ENCODE results near the gene HS3ST5. TPM values are rescaled to one million over a fixed set of nuclear protein-coding genes. Genes with fewer than 3 reads are reported as not detected.

The HS3ST5 gene
- polyA plus RNA-seq, 3 donors: not detected

DNA sequence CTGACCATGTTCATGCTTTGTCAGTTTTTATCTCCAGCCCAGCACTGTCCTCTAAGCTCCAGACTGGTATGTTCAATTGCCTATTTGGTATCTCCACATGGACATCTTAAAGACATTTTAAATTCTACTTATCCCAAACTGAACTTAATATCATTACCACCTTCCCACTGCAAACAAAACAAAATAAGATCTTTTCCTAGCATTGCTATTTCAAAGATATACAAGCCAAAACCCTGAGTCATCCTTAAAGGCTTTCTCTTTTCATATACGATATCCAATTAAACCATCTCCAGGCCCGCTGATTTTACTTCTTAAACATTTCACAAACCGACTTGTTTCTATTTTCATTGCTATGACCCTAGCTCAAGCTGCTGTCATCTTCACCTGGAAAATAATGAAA, 35.1 kb upstream of the HS3ST5 start:
- H3K27ac ChIP-seq (ENCODE audit: low read depth in 1 of 2, low read length in 2 of 2): no peak overlapping the region
- H3K4me1 Mint-ChIP-seq: no peaks in the 10 kb centered on the region
- intact Hi-C loops (cut with micrococcal nuclease): no loop called here
- H3K79me2 ChIP-seq (ENCODE audit: insufficient read depth, low read length): no peaks in the 10 kb centered on the region
- 100% methylated on average over 3 of the region's 3 CpGs for WGBS (ENCODE audit: insufficient coverage)
- H2AFZ ChIP-seq (ENCODE audit: insufficient read depth, low read depth, low read length, poor library complexity, severe bottlenecking): no peak overlapping the region
- TF ChIP-seq, protein P1, sequence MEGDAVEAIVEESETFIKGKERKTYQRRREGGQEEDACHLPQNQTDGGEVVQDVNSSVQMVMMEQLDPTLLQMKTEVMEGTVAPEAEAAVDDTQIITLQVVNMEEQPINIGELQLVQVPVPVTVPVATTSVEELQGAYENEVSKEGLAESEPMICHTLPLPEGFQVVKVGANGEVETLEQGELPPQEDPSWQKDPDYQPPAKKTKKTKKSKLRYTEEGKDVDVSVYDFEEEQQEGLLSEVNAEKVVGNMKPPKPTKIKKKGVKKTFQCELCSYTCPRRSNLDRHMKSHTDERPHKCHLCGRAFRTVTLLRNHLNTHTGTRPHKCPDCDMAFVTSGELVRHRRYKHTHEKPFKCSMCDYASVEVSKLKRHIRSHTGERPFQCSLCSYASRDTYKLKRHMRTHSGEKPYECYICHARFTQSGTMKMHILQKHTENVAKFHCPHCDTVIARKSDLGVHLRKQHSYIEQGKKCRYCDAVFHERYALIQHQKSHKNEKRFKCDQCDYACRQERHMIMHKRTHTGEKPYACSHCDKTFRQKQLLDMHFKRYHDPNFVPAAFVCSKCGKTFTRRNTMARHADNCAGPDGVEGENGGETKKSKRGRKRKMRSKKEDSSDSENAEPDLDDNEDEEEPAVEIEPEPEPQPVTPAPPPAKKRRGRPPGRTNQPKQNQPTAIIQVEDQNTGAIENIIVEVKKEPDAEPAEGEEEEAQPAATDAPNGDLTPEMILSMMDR (IDR thresholded peaks at IDR 0.05): no peak
- H3K9me3 ChIP-seq (replicated peaks in 1 of 2; ENCODE audit: control insufficient read depth in 1 of 2, insufficient read depth in 1 of 2, low read length in 2 of 2): no peaks in the 10 kb centered on the region
- H3K9me3 Mint-ChIP-seq: peaks cover 0 to 3% (median 0%) of the 10 kb centered on the region in 7 donors
- no peak overlapping the region for H3K9ac ChIP-seq (ENCODE audit: insufficient read depth, low read length, poor library complexity, severe bottlenecking)
- H3K4me1 ChIP-seq (ENCODE audit: control insufficient read depth in 1 of 2, insufficient read depth in 2 of 2, low read length in 2 of 2): no peaks in the 10 kb centered on the region
- H3K4me3 ChIP-seq (replicated peaks in 1 of 3; ENCODE audit: low read depth in 2 of 3, low read length in 3 of 3): no peak overlapping the region
- no peaks in the 10 kb centered on the region for H3K36me3 Mint-ChIP-seq
- H3K4me2 ChIP-seq (replicated peaks; ENCODE audit: extremely low read depth, low read length, poor library complexity, severe bottlenecking): no peak overlapping the region
- H3K27me3 Mint-ChIP-seq (ENCODE audit: low read depth in 3 of 3): peaks cover 0 to 2% (median 0%) of the 10 kb centered on the region in 3 donors
- no peaks in the 10 kb centered on the region for H3K36me3 ChIP-seq (replicated peaks in 1 of 2; ENCODE audit: control insufficient read depth in 1 of 2, insufficient read depth in 2 of 2, low read length in 2 of 2)
- no peaks in the 10 kb centered on the region for H4K20me1 ChIP-seq (ENCODE audit: insufficient read depth, low read length)
- no peak for DNase-seq
- no peak overlapping the region for H3K27ac Mint-ChIP-seq
- H3K27me3 ChIP-seq (ENCODE audit: control insufficient read depth in 2 of 2, insufficient read depth in 2 of 2, low read length in 2 of 2): no peaks in the 10 kb centered on the region
- H3K4me3 Mint-ChIP-seq: no peak overlapping the region

DNA sequence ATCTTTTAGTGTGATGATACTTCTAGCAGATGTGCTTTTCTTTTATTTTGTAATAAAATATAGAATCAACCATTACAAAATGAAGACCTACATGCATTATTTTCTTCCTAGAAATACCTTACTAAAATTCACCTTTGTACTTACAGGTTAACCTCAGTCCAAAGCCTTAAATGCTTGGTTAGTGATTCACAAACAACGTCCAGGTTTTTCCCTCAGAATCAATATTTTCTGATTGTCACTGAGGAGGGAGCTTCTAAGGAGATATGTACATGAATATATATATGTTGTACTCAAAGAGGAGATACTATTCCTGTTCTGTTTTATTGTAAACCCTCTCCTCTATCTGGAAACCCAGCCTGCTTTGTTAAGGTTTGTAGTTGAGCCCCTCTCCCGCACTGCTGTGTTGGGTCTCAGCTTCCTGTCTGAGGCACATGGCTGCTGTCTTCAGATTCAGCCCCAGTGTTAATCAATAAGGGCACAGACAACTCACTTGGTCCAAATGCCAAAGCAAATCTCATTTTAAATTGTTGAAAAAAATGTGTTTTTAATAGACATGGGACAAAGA, 33.9 kb upstream of the HS3ST5 start:
- no peak overlapping the region for H3K9ac ChIP-seq (ENCODE audit: insufficient read depth, low read length, poor library complexity, severe bottlenecking)
- TF ChIP-seq, protein P1 (IDR thresholded peaks at IDR 0.05): no peak
- H3K4me3 ChIP-seq (replicated peaks in 1 of 3; ENCODE audit: low read depth in 2 of 3, low read length in 3 of 3): no peak overlapping the region
- H3K27ac ChIP-seq (ENCODE audit: low read depth in 1 of 2, low read length in 2 of 2): no peak overlapping the region
- H3K27me3 Mint-ChIP-seq (ENCODE audit: low read depth in 3 of 3): peaks cover 0 to 2% (median 0%) of the 10 kb centered on the region in 3 donors
- H3K36me3 Mint-ChIP-seq: no peaks in the 10 kb centered on the region
- H2AFZ ChIP-seq (ENCODE audit: insufficient read depth, low read depth, low read length, poor library complexity, severe bottlenecking): no peak overlapping the region
- no peaks in the 10 kb centered on the region for H3K36me3 ChIP-seq (replicated peaks in 1 of 2; ENCODE audit: control insufficient read depth in 1 of 2, insufficient read depth in 2 of 2, low read length in 2 of 2)
- 60% methylated on average over 1 of the region's 2 CpGs for WGBS (ENCODE audit: insufficient coverage)
- no peak for DNase-seq
- H3K27me3 ChIP-seq (ENCODE audit: control insufficient read depth in 2 of 2, insufficient read depth in 2 of 2, low read length in 2 of 2): no peaks in the 10 kb centered on the region
- intact Hi-C loops (cut with micrococcal nuclease): no loop called here
- H3K4me1 Mint-ChIP-seq: no peaks in the 10 kb centered on the region
- H3K27ac Mint-ChIP-seq: peak overlapping the region in 1 of 7 donors; percentile 61
- no peaks in the 10 kb centered on the region for H3K9me3 ChIP-seq (replicated peaks in 1 of 2; ENCODE audit: control insufficient read depth in 1 of 2, insufficient read depth in 1 of 2, low read length in 2 of 2)
- no peaks in the 10 kb centered on the region for H3K79me2 ChIP-seq (ENCODE audit: insufficient read depth, low read length)
- no peak overlapping the region for H3K4me3 Mint-ChIP-seq
- peaks cover 0 to 2% (median 0%) of the 10 kb centered on the region in 7 donors for H3K9me3 Mint-ChIP-seq
- H4K20me1 ChIP-seq (ENCODE audit: insufficient read depth, low read length): no peaks in the 10 kb centered on the region
- H3K4me1 ChIP-seq (ENCODE audit: control insufficient read depth in 1 of 2, insufficient read depth in 2 of 2, low read length in 2 of 2): no peaks in the 10 kb centered on the region
- H3K4me2 ChIP-seq (replicated peaks; ENCODE audit: extremely low read depth, low read length, poor library complexity, severe bottlenecking): no peak overlapping the region
